ENCODE data around the gene VPS37C.

The VPS37C gene

DNA sequence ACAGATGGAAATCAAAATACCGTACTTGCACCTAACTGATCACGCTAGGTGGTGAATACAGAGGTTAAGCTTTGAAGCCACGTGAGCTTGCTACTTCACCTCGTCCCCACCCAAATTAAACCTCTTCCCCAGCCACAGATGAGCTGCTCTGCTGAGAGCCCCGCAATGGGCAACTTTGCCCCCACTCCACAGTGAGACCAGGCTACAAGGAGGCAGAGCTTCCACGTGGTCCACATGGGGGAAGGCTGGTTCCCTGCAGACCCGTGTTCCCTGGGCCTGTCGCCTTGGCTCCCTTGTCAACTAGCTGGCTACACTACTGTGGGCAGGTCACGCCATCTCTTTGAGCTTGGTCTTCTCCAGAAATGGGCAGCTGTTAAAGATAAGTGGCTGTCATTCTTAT is 48.0 kb downstream of the VPS37C start:
- TF ChIP-seq, protein P1, sequence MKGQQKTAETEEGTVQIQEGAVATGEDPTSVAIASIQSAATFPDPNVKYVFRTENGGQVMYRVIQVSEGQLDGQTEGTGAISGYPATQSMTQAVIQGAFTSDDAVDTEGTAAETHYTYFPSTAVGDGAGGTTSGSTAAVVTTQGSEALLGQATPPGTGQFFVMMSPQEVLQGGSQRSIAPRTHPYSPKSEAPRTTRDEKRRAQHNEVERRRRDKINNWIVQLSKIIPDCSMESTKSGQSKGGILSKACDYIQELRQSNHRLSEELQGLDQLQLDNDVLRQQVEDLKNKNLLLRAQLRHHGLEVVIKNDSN (IDR thresholded peaks at IDR 0.05): no peak
- TF ChIP-seq RAD21 (IDR thresholded peaks at IDR 0.05; ENCODE audit: low read depth) (no peak), CREB1 (IDR thresholded peaks at IDR 0.05; ENCODE audit: low read depth) (no peak), EGR1 (IDR thresholded peaks at IDR 0.05) (no peak), TCF12 (IDR thresholded peaks at IDR 0.05; ENCODE audit: low read depth) (no peak), TAF1 (IDR thresholded peaks at IDR 0.05; ENCODE audit: low read depth) (no peak), FOXM1 (IDR thresholded peaks at IDR 0.05; ENCODE audit: borderline replicate concordance, low read depth) (no peak), ZBTB7A (IDR thresholded peaks at IDR 0.05; ENCODE audit: low read depth) (no peak), EP300 (IDR thresholded peaks at IDR 0.05; ENCODE audit: borderline replicate concordance) (no peak)
- TF ChIP-seq, protein P2, sequence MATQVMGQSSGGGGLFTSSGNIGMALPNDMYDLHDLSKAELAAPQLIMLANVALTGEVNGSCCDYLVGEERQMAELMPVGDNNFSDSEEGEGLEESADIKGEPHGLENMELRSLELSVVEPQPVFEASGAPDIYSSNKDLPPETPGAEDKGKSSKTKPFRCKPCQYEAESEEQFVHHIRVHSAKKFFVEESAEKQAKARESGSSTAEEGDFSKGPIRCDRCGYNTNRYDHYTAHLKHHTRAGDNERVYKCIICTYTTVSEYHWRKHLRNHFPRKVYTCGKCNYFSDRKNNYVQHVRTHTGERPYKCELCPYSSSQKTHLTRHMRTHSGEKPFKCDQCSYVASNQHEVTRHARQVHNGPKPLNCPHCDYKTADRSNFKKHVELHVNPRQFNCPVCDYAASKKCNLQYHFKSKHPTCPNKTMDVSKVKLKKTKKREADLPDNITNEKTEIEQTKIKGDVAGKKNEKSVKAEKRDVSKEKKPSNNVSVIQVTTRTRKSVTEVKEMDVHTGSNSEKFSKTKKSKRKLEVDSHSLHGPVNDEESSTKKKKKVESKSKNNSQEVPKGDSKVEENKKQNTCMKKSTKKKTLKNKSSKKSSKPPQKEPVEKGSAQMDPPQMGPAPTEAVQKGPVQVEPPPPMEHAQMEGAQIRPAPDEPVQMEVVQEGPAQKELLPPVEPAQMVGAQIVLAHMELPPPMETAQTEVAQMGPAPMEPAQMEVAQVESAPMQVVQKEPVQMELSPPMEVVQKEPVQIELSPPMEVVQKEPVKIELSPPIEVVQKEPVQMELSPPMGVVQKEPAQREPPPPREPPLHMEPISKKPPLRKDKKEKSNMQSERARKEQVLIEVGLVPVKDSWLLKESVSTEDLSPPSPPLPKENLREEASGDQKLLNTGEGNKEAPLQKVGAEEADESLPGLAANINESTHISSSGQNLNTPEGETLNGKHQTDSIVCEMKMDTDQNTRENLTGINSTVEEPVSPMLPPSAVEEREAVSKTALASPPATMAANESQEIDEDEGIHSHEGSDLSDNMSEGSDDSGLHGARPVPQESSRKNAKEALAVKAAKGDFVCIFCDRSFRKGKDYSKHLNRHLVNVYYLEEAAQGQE (IDR thresholded peaks at IDR 0.05; ENCODE audit: low read depth): no peak

DNA sequence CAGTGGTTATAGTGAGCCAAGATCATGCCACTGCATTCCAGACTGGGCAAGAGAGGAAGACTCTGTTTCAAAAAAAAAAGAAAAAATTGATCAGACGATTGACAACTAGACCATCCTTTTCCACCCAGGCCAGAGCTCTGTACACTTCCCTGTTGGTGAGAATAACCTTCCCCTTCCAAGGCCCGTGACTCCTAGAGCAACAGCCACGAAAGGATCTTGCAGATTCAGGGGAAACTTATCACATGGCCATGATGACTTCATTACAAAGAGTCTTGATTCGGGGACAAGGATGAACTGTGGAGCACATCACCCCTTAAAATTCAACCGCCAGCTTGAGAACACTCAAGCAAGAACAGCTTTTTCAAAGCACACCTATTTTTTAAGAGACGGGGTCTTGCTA is 48.7 kb downstream of the VPS37C start:
- TF ChIP-seq EP300 (IDR thresholded peaks at IDR 0.05; ENCODE audit: borderline replicate concordance) (no peak), RAD21 (IDR thresholded peaks at IDR 0.05; ENCODE audit: low read depth) (no peak), CREB1 (IDR thresholded peaks at IDR 0.05; ENCODE audit: low read depth) (no peak), EGR1 (IDR thresholded peaks at IDR 0.05) (no peak), YY1 (IDR thresholded peaks at IDR 0.05; ENCODE audit: low read depth) (no peak)
- TF ChIP-seq, protein P1 (IDR thresholded peaks at IDR 0.05): no peak

DNA sequence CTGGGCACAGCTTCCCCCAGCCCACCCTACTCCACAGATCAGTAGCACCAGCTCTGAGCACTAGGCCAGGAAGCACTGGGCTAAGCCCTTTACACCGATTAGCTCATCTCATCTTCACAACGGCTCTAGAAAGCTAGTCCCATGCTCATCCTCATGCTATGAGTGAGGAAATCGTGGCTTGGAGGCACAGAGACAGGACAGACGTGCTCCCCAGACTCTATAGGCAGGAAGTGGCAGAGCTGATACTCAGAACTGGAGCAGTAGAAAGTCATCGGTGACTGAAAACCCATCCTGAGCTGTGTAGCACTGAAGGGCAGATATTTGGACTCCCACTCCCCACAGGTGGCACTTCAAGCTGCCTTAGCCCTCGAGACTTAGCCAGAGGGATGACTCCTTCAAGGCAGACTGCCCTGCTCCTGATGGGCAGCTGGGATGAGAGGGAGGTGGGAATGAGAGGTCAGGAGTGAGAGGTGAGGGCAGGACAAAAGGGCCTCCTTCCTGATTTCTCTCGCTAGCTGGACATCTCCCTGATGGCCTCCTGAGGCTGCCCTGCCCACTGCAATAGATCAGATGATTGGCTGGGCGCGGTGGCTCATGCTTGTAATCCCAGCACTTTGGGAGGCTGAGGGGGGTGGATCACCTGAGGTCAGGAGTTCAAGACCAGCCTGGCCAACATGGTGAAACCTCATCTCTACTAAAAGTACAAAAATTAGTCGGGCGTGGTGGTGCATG is 49.3 kb downstream of the VPS37C start:
- TF ChIP-seq, protein P3, sequence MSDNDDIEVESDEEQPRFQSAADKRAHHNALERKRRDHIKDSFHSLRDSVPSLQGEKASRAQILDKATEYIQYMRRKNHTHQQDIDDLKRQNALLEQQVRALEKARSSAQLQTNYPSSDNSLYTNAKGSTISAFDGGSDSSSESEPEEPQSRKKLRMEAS (IDR thresholded peaks at IDR 0.05): no peak
- TF ChIP-seq, protein P2 (IDR thresholded peaks at IDR 0.05; ENCODE audit: low read depth): no peak
- TF ChIP-seq YY1 (IDR thresholded peaks at IDR 0.05; ENCODE audit: low read depth) (no peak), EGR1 (IDR thresholded peaks at IDR 0.05) (no peak), NFIC (IDR thresholded peaks at IDR 0.05) (no peak), TCF12 (IDR thresholded peaks at IDR 0.05; ENCODE audit: low read depth) (no peak), CREB1 (IDR thresholded peaks at IDR 0.05; ENCODE audit: low read depth) (no peak), ZBTB7A (IDR thresholded peaks at IDR 0.05; ENCODE audit: low read depth) (no peak), RAD21 (IDR thresholded peaks at IDR 0.05; ENCODE audit: low read depth) (no peak), CEBPB (IDR thresholded peaks at IDR 0.05) (no peak), TAF1 (IDR thresholded peaks at IDR 0.05; ENCODE audit: low read depth) (no peak), TEAD4 (IDR thresholded peaks at IDR 0.05) (no peak)

DNA sequence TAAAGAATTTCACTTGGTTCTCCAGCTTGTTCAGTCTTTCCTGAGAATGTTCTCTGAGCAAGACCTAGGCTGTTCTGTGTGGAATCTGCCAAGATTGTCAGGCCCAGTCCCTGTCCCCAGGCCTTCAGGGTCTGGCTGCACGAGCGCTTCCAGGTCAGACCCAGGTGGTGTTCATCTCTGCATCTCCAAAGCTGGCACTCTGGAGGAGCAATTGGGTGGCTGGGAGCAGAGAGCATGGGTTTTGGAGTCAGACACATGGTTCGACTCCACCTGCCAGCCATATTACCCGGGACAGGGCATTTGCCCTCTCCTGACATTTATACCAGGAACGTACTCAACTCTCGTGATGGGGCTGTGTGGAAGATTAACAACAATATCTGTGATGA is 50.2 kb downstream of the VPS37C start:
- TF ChIP-seq FOXM1 (IDR thresholded peaks at IDR 0.05; ENCODE audit: borderline replicate concordance, low read depth): no peak
- TF ChIP-seq YY1 (IDR thresholded peaks at IDR 0.05; ENCODE audit: low read depth): no peak
- no peak for TF ChIP-seq CREB1 (IDR thresholded peaks at IDR 0.05; ENCODE audit: low read depth)
- TF ChIP-seq, protein P3 (IDR thresholded peaks at IDR 0.05): no peak
- no peak for TF ChIP-seq EP300 (IDR thresholded peaks at IDR 0.05; ENCODE audit: borderline replicate concordance)
- TF ChIP-seq ZBTB7A (IDR thresholded peaks at IDR 0.05; ENCODE audit: low read depth): no peak
- TF ChIP-seq TCF12 (IDR thresholded peaks at IDR 0.05; ENCODE audit: low read depth): no peak
- TF ChIP-seq, protein P1 (IDR thresholded peaks at IDR 0.05): no peak
- TF ChIP-seq, protein P2 (IDR thresholded peaks at IDR 0.05; ENCODE audit: low read depth): no peak
